ENCODE measurements around the gene DCHS1.

DNA sequence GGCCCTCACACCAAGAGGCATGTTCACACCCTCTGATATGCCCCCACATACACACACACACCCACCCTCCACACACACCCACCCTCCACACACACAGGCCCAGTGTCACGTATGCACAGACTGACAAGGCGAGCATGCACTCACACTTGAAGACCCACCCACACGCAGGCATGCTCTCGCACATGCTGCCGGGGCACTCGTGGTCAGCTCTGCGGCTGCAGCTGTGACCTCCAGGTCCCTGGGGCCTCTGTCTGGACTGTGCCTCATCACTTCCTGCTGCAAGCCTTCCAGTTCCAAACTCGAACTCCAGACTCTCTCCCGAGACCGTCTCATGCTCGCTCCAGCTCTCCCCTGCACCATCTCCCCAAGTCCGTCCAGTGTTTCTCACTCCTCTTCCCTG lies 9.5 kb downstream of the DCHS1 start:
- TF ChIP-seq, protein P1, sequence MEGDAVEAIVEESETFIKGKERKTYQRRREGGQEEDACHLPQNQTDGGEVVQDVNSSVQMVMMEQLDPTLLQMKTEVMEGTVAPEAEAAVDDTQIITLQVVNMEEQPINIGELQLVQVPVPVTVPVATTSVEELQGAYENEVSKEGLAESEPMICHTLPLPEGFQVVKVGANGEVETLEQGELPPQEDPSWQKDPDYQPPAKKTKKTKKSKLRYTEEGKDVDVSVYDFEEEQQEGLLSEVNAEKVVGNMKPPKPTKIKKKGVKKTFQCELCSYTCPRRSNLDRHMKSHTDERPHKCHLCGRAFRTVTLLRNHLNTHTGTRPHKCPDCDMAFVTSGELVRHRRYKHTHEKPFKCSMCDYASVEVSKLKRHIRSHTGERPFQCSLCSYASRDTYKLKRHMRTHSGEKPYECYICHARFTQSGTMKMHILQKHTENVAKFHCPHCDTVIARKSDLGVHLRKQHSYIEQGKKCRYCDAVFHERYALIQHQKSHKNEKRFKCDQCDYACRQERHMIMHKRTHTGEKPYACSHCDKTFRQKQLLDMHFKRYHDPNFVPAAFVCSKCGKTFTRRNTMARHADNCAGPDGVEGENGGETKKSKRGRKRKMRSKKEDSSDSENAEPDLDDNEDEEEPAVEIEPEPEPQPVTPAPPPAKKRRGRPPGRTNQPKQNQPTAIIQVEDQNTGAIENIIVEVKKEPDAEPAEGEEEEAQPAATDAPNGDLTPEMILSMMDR (IDR thresholded peaks at IDR 0.05): no peak
- TF ChIP-seq POLR2AphosphoS5 (IDR thresholded peaks at IDR 0.05) (no peak), POLR2A (IDR thresholded peaks at IDR 0.05) (no peak)
